K562 (cell line): Measurements from ENCODE around the gene DEF6. TPM values are rescaled to one million over a fixed set of nuclear protein-coding genes. Genes with fewer than 3 reads are reported as not detected.

Source experiments
- CBX3 ChIP-seq, 2 experiments: IDR thresholded peaks; 1 replicate in 1 of 2; 2 replicates in 1 of 2; pipeline ENCODE4 v1.6.1; 2012; ENCODE audit warnings: inconsistent platforms in 2 of 2, low read length in 2 of 2, borderline replicate concordance in 1 of 2, control low read depth in 1 of 2
- CHD7 ChIP-seq: fragments of 200-600 bp; sonication (generic); IDR thresholded peaks from one replicate; pipeline ENCODE4 v1.6.1; 2012; ENCODE audit warnings: mild to moderate bottlenecking, low read depth, low read length, inconsistent platforms
- FOS ChIP-seq: IDR thresholded peaks from 3 replicates; pipeline ENCODE4 v1.6.1; 2011; ENCODE audit not compliant: insufficient read length; ENCODE audit errors: extremely low read depth
- GTF2E2 ChIP-seq: fragments of 200-800 bp; sonication (Bioruptor generic); IDR thresholded peaks from 2 replicates; pipeline ENCODE4 v1.6.1; 2016; ENCODE audit warnings: missing genetic modification characterization, missing compliant biosample characterization
- MNT ChIP-seq, 2 experiments: fragments of 450-650 bp; conservative IDR thresholded peaks; 2 replicates each; pipeline ENCODE4 v1.6.1; 2017; ENCODE audit warnings: mild to moderate bottlenecking in 2 of 2, moderate library complexity in 2 of 2
- PTTG1 ChIP-seq: fragments of 450-650 bp; IDR thresholded peaks from 2 replicates; pipeline ENCODE4 v1.6.1; 2016; ENCODE audit warnings: low read depth, mild to moderate bottlenecking, missing genetic modification characterization, missing compliant biosample characterization
- XRCC3 ChIP-seq: fragments of 450-650 bp; IDR thresholded peaks from 2 replicates; pipeline ENCODE4 v1.6.1; 2017; ENCODE audit warnings: mild to moderate bottlenecking, moderate library complexity
- ZBTB49 ChIP-seq: sonication (generic); formaldehyde crosslinking; IDR thresholded peaks from 2 replicates; pipeline ENCODE4 v1.8.0; 2022; ENCODE audit warnings: missing genetic modification reagents, mild to moderate bottlenecking, borderline replicate concordance
- ZNF133 ChIP-seq: fragments of 250-450 bp; sonication (Bioruptor Pico); IDR thresholded peaks from 2 replicates; pipeline ENCODE4 v1.4.0; 2020; ENCODE audit warnings: mild to moderate bottlenecking
- ZNF143 ChIP-seq: sonication (generic); formaldehyde crosslinking; IDR thresholded peaks from 2 replicates; pipeline ENCODE4 v1.9.0; 2022; ENCODE audit warnings: mild to moderate bottlenecking, missing genetic modification reagents
- ZNF41 ChIP-seq: fragments of 250-450 bp; sonication (Bioruptor Pico); conservative IDR thresholded peaks from 2 replicates; pipeline ENCODE4 v1.4.0; 2020; ENCODE audit warnings: mild to moderate bottlenecking
- polyA plus RNA-seq, 8 experiments: library from polyadenylated mRNA; depleted of rRNA in 4 of 8; stranded (reverse) in 5 of 8; unstranded in 3 of 8; fragments of >200 nt; fragmentation: Nextera tagmentation in 2 of 8; fragmentation: Illumina TruSeq in 1 of 8; extraction: Ambion mirVana in 2 of 8; extraction: Trizol in 1 of 8; gene quantifications; 2 replicates each; pipeline versions ENCODE4 v1.2.1 to v1.2.3, GENCODE V29; 2011 to 2014; ENCODE audit warnings: inconsistent platforms in 1 of 8, missing spikeins in 1 of 8
- total RNA-seq, 7 experiments: library from RNA; depleted of rRNA in 6 of 7; stranded (reverse); fragments of >200 nt in 6 of 7; fragmentation: Illumina TruSeq in 2 of 7; extraction: Trizol in 2 of 7; gene quantifications; 2 replicates each; pipeline versions ENCODE4 v1.2.1 to v1.2.3, GENCODE V29; 2011 to 2021; ENCODE audit warnings: low replicate concordance in 1 of 7

DEF6 gene
- total and polyA plus RNA-seq, 9 of the 15 experiments (the other 6 are each of a cell fraction or from before 2014, with no cell fraction given) = 1.3 to 44.6 (median 22.7) TPM

- TF ChIP-seq CHD7 (no peak), ZBTB49 (CRISPR knock-in tag) (no peak), PTTG1 (no peak), GTF2E2 (tag) (no peak), FOS (no peak), XRCC3 (no peak), ZNF133 (CRISPR knock-in tag) (no peak), CBX3 (IDR thresholded peaks at IDR 0.05; ENCODE audit: borderline replicate concordance in 1 of 2, low read length in 2 of 2) (peak in 1 of 2 experiments; percentile 82; a peak in 1 of 3 replicates), ZNF41 (CRISPR knock-in tag) (0 out of 2 replicates have a peak, but pooled peaks have one; percentile 5), MNT (conservative IDR thresholded peaks at IDR 0.05) (peak; percentile 60 to 82), ZNF143 (peak; percentile 38; the same call in 1 of the 2 replicates)
Measured at GRCh38 chr6:35297601-35298481, at the start of gene DEF6 (continued).
